HEK293T (cell line): ENCODE measurements around the gene RBM10.

ENCODE experiments used
- ARNT ChIP-seq: fragments of 450-650 bp; IDR thresholded peaks from 2 replicates; pipeline ENCODE4 v1.6.1; 2017; ENCODE audit warnings: mild to moderate bottlenecking
- BHLHE40 ChIP-seq: fragments of 450-650 bp; IDR thresholded peaks from 2 replicates; pipeline ENCODE4 v1.6.1; 2016; ENCODE audit warnings: mild to moderate bottlenecking, moderate library complexity, borderline replicate concordance

GRCh38 chrX:47180346-47180745 is 35.3 kb downstream of the RBM10 start:
- TF ChIP-seq BHLHE40, result no peak
- TF ChIP-seq ARNT, result no peak
